Parathyroid adenoma (tissue), 2 donors: ENCODE measurements around the gene NPAS2.

Experiments used
- H2AFZ ChIP-seq: fragments of 300-600 bp; sonication (generic); one replicate; pipeline ENCODE4 v1.7.0; 2017; ENCODE audit warnings: antibody characterized with exemption, mild to moderate bottlenecking
- H3K27ac ChIP-seq: fragments of 300-600 bp; sonication (generic); one replicate; pipeline ENCODE4 v1.7.0; 2017
- H3K27me3 ChIP-seq: fragments of 300-600 bp; sonication (generic); one replicate; pipeline ENCODE4 v1.7.0; 2017; ENCODE audit warnings: low read length; ENCODE audit not compliant: control insufficient read depth, insufficient read depth
- H3K36me3 ChIP-seq: fragments of 300-600 bp; sonication (generic); one replicate; pipeline ENCODE4 v1.7.0; 2017; ENCODE audit warnings: low read length; ENCODE audit not compliant: control insufficient read depth, insufficient read depth
- H3K4me1 ChIP-seq: fragments of 300-600 bp; sonication (generic); one replicate; pipeline ENCODE4 v1.7.0; 2017; ENCODE audit warnings: control low read depth
- H3K4me2 ChIP-seq: fragments of 300-600 bp; sonication (generic); one replicate; pipeline ENCODE4 v1.7.0; 2017; ENCODE audit warnings: low read length
- H3K4me3 ChIP-seq: fragments of 300-600 bp; sonication (generic); one replicate; pipeline ENCODE4 v1.7.0; 2017; ENCODE audit warnings: low read depth, low read length
- H3K79me2 ChIP-seq: fragments of 300-600 bp; sonication (generic); one replicate; pipeline ENCODE4 v1.7.0; 2017; ENCODE audit warnings: control low read depth
- H3K9ac ChIP-seq: fragments of 300-600 bp; sonication (generic); one replicate; pipeline ENCODE4 v1.7.0; 2017; ENCODE audit warnings: mild to moderate bottlenecking
- H3K9me3 ChIP-seq: fragments of 300-600 bp; sonication (generic); one replicate; pipeline ENCODE4 v1.7.0; 2017; ENCODE audit warnings: low read length; ENCODE audit not compliant: control insufficient read depth
- CTCF ChIP-seq: fragments of 300-600 bp; sonication (generic); IDR thresholded peaks from one replicate; pipeline ENCODE4 v1.7.0; 2017; ENCODE audit warnings: antibody characterized with exemption, mild to moderate bottlenecking
- donor health status: primary hyperparathyroidism.

The NPAS2 gene

GRCh38 chr2:100976645-100977391 lies 156.9 kb downstream of the NPAS2 start:
- H3K4me3 ChIP-seq = no peak overlapping the region
- no peaks in the 10 kb centered on the region for H3K27me3 ChIP-seq
- no peaks in the 10 kb centered on the region for H3K4me1 ChIP-seq
- no peak overlapping the region for H2AFZ ChIP-seq
- H3K4me2 ChIP-seq = no peak overlapping the region
- H3K27ac ChIP-seq = no peak overlapping the region
- H3K9me3 ChIP-seq = no peaks in the 10 kb centered on the region
- no peaks in the 10 kb centered on the region for H3K36me3 ChIP-seq
- no peak overlapping the region for H3K9ac ChIP-seq
- H3K79me2 ChIP-seq = no peaks in the 10 kb centered on the region
- no peak for TF ChIP-seq CTCF

- H3K27ac ChIP-seq = no peak overlapping the region
- H3K79me2 ChIP-seq = no peaks in the 10 kb centered on the region
- H3K9me3 ChIP-seq = no peaks in the 10 kb centered on the region
- no peaks in the 10 kb centered on the region for H3K4me1 ChIP-seq
- H3K9ac ChIP-seq = no peak overlapping the region
- H3K36me3 ChIP-seq = no peaks in the 10 kb centered on the region
- H2AFZ ChIP-seq = no peak overlapping the region
- H3K4me2 ChIP-seq = no peak overlapping the region
- no peaks in the 10 kb centered on the region for H3K27me3 ChIP-seq
- no peak for TF ChIP-seq CTCF
- H3K4me3 ChIP-seq = no peak overlapping the region
These were observed 157.6 kb downstream of the NPAS2 start for GRCh38 chr2:100977511-100977910.

- H3K9me3 ChIP-seq = no peaks in the 10 kb centered on the region
- no peaks in the 10 kb centered on the region for H3K36me3 ChIP-seq
- H3K27me3 ChIP-seq = no peaks in the 10 kb centered on the region
- H3K9ac ChIP-seq = no peak overlapping the region
- no peak overlapping the region for H3K4me3 ChIP-seq
- no peaks in the 10 kb centered on the region for H3K79me2 ChIP-seq
- no peak for TF ChIP-seq CTCF
- no peak overlapping the region for H2AFZ ChIP-seq
- no peaks in the 10 kb centered on the region for H3K4me1 ChIP-seq
- H3K27ac ChIP-seq = no peak overlapping the region
- no peak overlapping the region for H3K4me2 ChIP-seq
These were observed 158.7 kb downstream of the NPAS2 start for GRCh38 chr2:100978582-100979191.

DNA sequence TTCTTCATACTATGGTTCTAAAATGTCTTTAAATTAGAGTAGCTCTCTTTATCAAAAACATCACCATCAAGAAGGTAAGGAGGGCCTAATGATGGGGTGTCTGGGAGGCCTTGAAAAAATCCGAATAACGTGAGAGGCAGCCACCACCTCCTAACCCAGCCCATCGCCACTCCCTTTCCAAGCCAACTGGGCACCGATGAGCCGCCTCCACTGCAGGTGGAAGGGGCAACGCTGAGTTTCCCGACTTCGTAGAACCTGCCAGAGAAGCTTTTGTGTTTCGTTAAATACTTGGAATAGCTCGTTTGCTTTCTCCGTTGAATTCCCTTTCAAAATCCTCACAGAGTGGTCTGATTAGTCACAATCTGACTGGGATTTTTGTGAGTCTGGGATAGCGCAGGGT lies 160.1 kb downstream of the NPAS2 start:
- H3K27ac ChIP-seq = no peak overlapping the region

More for the DNA sequence above, 160.1 kb downstream of the NPAS2 start:
- no peak for TF ChIP-seq CTCF
- Histone ChIP-seq H2AFZ (no peak overlapping the region), H3K9ac (no peak overlapping the region), H3K36me3 (no peaks in the 10 kb centered on the region), H3K4me3 (no peak overlapping the region), H3K9me3 (no peaks in the 10 kb centered on the region), H3K79me2 (no peaks in the 10 kb centered on the region), H3K4me1 (no peaks in the 10 kb centered on the region), H3K27me3 (no peaks in the 10 kb centered on the region), H3K4me2 (no peak overlapping the region)
